ENCODE results near the gene SUCNR1. TPM values are rescaled to one million over a fixed set of nuclear protein-coding genes. Genes with fewer than 3 reads are reported as not detected.
A peak's percentile ranks its signal among the peaks of the same experiment; 100 is the strongest.

Gene SUCNR1
- total and polyA plus RNA-seq, 2 of the 4 experiments (the other 2 are of a cell fraction), result not detected

- ChIA-PET POLR2A (ENCODE audit: unreplicated experiment) (no interaction called here), CTCF (interaction anchor here (0.9 kb wide), 1 partner anchor 15 kb away, joined by 3 read pairs; no protein-coding TSS in a partner anchor)
- Histone ChIP-seq H3K27me3 (ENCODE audit: control insufficient read depth, insufficient read depth, low read length) (no peaks in the 10 kb centered on the region), H3K4me1 (ENCODE audit: control insufficient read depth, insufficient read depth, low read length) (peaks cover 12% of the 10 kb centered on the region), H2AK5ac (ENCODE audit: low read depth, low read length) (peak overlapping the region; percentile 41), H3K27ac (ENCODE audit: insufficient read depth, low read length) (no peak overlapping the region), H3K79me1 (ENCODE audit: low read depth in 1 of 2, low read length in 2 of 2) (no peaks in the 10 kb centered on the region), H2BK120ac (ENCODE audit: low read depth, low read length) (peak overlapping the region; percentile 53), H3K18ac (ENCODE audit: low read depth, low read length) (peak overlapping the region; percentile 35; the same call in 1 of the 2 replicates), H2AFZ (replicated peaks; ENCODE audit: low read length, poor library complexity) (no peak overlapping the region), H4K91ac (ENCODE audit: insufficient read depth, low read depth, low read length) (peak overlapping the region; percentile 28; the same call in 1 of the 2 replicates), H3K4ac (ENCODE audit: low read depth, low read length) (peak overlapping the region; percentile 30; the same call in 1 of the 2 replicates), H4K20me1 (ENCODE audit: insufficient read depth, low read length) (no peaks in the 10 kb centered on the region), H3K23ac (ENCODE audit: low read depth, low read length) (no peak overlapping the region), H3K9ac (ENCODE audit: low read depth, low read length) (no peak overlapping the region), H3K9me1 (ENCODE audit: insufficient read depth, low read length) (peaks cover 6% of the 10 kb centered on the region; the same call in 1 of the 2 replicates), H2BK20ac (ENCODE audit: low read depth, low read length) (peak overlapping the region; percentile 36; the same call in 1 of the 2 replicates), H3K56ac (ENCODE audit: extremely low read depth, insufficient read depth, low read length) (no peak overlapping the region; the same call in 1 of the 2 replicates), H3K4me3 (ENCODE audit: insufficient read depth, low read depth, low read length) (no peak overlapping the region), H4K8ac (ENCODE audit: low read depth in 2 of 2, low read length in 2 of 2) (peak overlapping the region; percentile 9 to 18; a peak in 1 of 4 replicates), H2AK9ac (replicated peaks; ENCODE audit: low read depth, low read length, poor library complexity) (no peak overlapping the region), H3K4me2 (ENCODE audit: low read depth, low read length) (peak overlapping the region; percentile 18; the same call in 1 of the 2 replicates), H3K9me3 (ENCODE audit: control insufficient read depth, insufficient read depth, low read length) (peaks cover 3% of the 10 kb centered on the region; the same call in 1 of the 2 replicates), H3K14ac (replicated peaks; ENCODE audit: low read depth, low read length) (0 out of 2 replicates have a peak overlapping the region, but pooled peaks have one; percentile 17), H3K36me3 (ENCODE audit: control insufficient read depth, insufficient read depth, low read length) (no peaks in the 10 kb centered on the region), H4K5ac (ENCODE audit: low read depth, low read length) (no peak overlapping the region), H2BK15ac (ENCODE audit: low read depth, low read length) (peak overlapping the region; percentile 66; the same call in 1 of the 3 replicates), H2BK5ac (ENCODE audit: low read depth, low read length, poor library complexity, severe bottlenecking) (peak overlapping the region; percentile 10)
- intact Hi-C loops (cut with micrococcal nuclease) (no loop called here), in situ Hi-C loops (cut with MboI; ENCODE audit: low sequenced_read_pairs) (no loop called here), dilution Hi-C loops (cut with HindIII; ENCODE audit: low sequenced_read_pairs, unreplicated experiment) (no loop called here)
- ATAC-seq (ENCODE audit: low read depth) (no peak), DNase-seq (no peak)
- no TSS peak for BruUV-seq (replicated peaks)
- WGBS, 2 experiments (ENCODE audit: extremely low coverage in 2 of 2, insufficient read length in 1 of 2), result no CpG with 5 or more reads among the region's 4 CpGs
- TF ChIP-seq CEBPB (IDR thresholded peaks at IDR 0.05; ENCODE audit: low read depth, low read length) (no peak), NFE2L2 (IDR thresholded peaks at IDR 0.05; ENCODE audit: low read depth, low read length) (no peak), RAD21 (IDR thresholded peaks at IDR 0.05; ENCODE audit: low read length) (no peak), RCOR1 (IDR thresholded peaks at IDR 0.05; ENCODE audit: insufficient replicate concordance, low read length) (no peak), CTCF (conservative IDR thresholded peaks at IDR 0.05; ENCODE audit: low read depth, low read length) (no peak), FOS (IDR thresholded peaks at IDR 0.05; ENCODE audit: low read depth, low read length) (no peak), MAZ (IDR thresholded peaks at IDR 0.05; ENCODE audit: borderline replicate concordance, low read depth, low read length) (no peak), MAFK (IDR thresholded peaks at IDR 0.05; ENCODE audit: low read depth, low read length) (no peak), RFX5 (IDR thresholded peaks at IDR 0.05; ENCODE audit: low read depth, low read length) (no peak), MXI1 (IDR thresholded peaks at IDR 0.05; ENCODE audit: borderline replicate concordance, low read depth, low read length) (no peak), CHD1 (IDR thresholded peaks at IDR 0.05; ENCODE audit: low read depth, low read length) (no peak), USF2 (IDR thresholded peaks at IDR 0.05; ENCODE audit: low read depth, low read length) (no peak), SMC3 (IDR thresholded peaks at IDR 0.05; ENCODE audit: low read depth, low read length) (no peak), BHLHE40 (IDR thresholded peaks at IDR 0.05; ENCODE audit: low read depth, low read length) (no peak), POLR2A (IDR thresholded peaks at IDR 0.05; ENCODE audit: low read depth, low read length) (no peak), ELK1 (IDR thresholded peaks at IDR 0.05; ENCODE audit: borderline replicate concordance, low read depth, low read length) (no peak)
Measured at GRCh38 chr3:151925419-151925818, 52.0 kb downstream of the SUCNR1 start.

All from IMR-90 (cell line).